DND-41 (cell line): ENCODE data around the gene ATP13A4.

ENCODE experiments used
- CTCF ChIP-seq: IDR thresholded peaks from 2 replicates; pipeline ENCODE4 v1.5.1; 2012; ENCODE audit warnings: borderline replicate concordance, low read length, moderate library complexity, mild to moderate bottlenecking; ENCODE audit not compliant: poor library complexity, severe bottlenecking; ENCODE audit errors: extremely low read depth
- EZH2 ChIP-seq: IDR thresholded peaks from 3 replicates; pipeline ENCODE4 v1.6.1; 2012; ENCODE audit warnings: borderline replicate concordance, low read depth, mild to moderate bottlenecking, moderate library complexity, low read length, inconsistent platforms; ENCODE audit not compliant: severe bottlenecking

DNA sequence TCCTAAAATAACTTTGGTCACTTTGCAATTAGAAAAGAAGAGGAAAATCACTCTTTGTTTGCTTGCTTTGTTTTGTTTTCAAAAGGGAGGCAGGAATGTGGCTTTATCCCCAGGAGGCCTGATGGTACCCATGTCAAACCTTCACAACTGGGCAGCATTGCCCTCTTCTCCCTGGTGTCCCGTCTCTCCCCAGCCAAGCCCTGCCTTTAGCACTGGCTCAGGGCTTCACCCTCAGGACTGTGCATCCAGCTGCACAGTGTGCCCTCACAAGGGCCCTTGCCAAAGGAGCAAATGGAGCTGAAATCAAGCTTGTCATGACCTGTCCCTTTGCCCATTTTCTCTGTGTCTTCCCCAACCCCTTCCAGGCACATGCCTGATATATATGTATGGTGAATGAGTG is 147.0 kb downstream of the ATP13A4 start:
- TF ChIP-seq CTCF (no peak), EZH2 (no peak)
